Measurements from ENCODE around the gene NKD2.

DNA sequence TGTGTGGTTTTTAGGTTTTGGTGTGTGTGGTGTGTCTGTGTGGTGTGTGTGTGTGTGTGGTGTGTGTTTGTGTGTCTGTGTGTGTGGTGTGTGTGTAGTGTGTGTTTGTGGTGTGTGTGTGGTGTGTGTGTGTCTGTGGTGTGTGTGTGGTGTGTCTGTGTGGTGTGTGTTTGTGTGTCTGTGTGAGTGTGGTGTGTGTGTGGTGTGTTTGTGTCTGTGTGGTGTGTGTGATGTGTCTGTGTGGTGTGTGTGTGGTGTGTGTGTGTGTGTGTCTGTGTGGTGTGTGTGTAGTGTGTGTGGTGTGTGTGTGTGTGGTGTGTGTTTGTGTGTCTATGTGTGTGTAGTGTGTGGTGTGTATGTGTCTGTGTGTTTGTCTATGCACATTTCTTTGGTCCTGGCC, 25.0 kb upstream of the NKD2 start:
- no peak for TF ChIP-seq POLR2AphosphoS5 (IDR thresholded peaks at IDR 0.05; ENCODE audit: low read depth, low read length)
- TF ChIP-seq TAF1 (IDR thresholded peaks at IDR 0.05; ENCODE audit: borderline replicate concordance, insufficient read depth, low read length): no peak
- no peak for TF ChIP-seq SIN3A (IDR thresholded peaks at IDR 0.05; ENCODE audit: borderline replicate concordance, insufficient read depth, low read length)
- TF ChIP-seq, protein P1, sequence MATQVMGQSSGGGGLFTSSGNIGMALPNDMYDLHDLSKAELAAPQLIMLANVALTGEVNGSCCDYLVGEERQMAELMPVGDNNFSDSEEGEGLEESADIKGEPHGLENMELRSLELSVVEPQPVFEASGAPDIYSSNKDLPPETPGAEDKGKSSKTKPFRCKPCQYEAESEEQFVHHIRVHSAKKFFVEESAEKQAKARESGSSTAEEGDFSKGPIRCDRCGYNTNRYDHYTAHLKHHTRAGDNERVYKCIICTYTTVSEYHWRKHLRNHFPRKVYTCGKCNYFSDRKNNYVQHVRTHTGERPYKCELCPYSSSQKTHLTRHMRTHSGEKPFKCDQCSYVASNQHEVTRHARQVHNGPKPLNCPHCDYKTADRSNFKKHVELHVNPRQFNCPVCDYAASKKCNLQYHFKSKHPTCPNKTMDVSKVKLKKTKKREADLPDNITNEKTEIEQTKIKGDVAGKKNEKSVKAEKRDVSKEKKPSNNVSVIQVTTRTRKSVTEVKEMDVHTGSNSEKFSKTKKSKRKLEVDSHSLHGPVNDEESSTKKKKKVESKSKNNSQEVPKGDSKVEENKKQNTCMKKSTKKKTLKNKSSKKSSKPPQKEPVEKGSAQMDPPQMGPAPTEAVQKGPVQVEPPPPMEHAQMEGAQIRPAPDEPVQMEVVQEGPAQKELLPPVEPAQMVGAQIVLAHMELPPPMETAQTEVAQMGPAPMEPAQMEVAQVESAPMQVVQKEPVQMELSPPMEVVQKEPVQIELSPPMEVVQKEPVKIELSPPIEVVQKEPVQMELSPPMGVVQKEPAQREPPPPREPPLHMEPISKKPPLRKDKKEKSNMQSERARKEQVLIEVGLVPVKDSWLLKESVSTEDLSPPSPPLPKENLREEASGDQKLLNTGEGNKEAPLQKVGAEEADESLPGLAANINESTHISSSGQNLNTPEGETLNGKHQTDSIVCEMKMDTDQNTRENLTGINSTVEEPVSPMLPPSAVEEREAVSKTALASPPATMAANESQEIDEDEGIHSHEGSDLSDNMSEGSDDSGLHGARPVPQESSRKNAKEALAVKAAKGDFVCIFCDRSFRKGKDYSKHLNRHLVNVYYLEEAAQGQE (IDR thresholded peaks at IDR 0.05; ENCODE audit: insufficient read depth in 1 of 2, low read depth in 2 of 2, low read length in 2 of 2): no peak
- no peak for TF ChIP-seq FOXP2 (optimal IDR thresholded peaks at IDR 0.05; ENCODE audit: borderline replicate concordance, extremely low read depth, extremely low read length, insufficient read depth)

All from PFSK-1 (cell line).